GM18498 (cell line): ENCODE results near the gene CACNA1F.
A peak's percentile ranks its signal among the peaks of the same experiment; 100 is the strongest.

Experiments
- ATAC-seq: cut with Tn5 transposase; IDR thresholded peaks from one replicate; pipeline ENCODE4 v1.9.1; 2021; ENCODE audit warnings: mild to moderate bottlenecking, moderate library complexity; ENCODE audit not compliant: unreplicated experiment

CACNA1F gene

DNA sequence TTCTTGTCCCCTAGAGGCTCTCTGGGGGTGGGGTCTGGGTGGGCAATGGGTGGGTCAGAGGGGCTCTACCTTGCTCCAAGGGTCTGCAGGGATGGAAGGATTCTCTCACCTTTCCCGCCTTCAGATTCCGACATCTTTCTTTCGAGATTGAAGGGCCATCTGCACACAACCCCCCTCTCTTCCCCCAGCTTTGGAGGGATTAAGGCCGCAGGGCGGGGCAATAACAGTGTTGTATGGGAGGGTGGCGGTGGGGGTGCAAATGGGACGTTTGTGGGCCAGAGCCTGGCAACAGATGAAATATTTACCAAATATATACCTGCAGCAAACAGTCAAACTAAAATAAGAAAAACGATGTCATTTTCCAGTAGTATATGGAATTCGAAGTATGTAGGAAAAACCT, at the start of gene CACNA1F:
TSS of gene CACNA1F (minus strand) at position 165 of the 400 bp plus-strand sequence. CDS start at position 134, 31 bp downstream.
- ATAC-seq, result no peak

DNA sequence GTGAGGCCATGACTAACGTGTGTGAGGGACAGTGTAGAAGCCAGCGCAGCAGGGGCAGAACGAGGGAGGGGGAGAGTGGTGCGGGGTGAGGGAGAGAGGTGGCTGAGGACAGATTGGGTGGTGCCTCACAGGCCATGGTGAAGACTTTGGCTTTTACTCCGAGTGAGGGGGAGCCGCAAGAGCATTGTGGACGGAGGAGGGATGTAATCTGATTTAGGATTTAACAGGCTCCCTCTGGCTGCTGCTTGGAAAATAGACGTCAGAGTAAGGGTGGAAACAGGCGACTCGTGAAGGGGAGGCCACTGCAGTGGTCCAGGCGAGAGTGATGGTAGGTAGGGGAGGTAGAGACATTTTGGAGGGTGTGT, 49.5 kb upstream of the CACNA1F start:
- ATAC-seq, result no peak

DNA sequence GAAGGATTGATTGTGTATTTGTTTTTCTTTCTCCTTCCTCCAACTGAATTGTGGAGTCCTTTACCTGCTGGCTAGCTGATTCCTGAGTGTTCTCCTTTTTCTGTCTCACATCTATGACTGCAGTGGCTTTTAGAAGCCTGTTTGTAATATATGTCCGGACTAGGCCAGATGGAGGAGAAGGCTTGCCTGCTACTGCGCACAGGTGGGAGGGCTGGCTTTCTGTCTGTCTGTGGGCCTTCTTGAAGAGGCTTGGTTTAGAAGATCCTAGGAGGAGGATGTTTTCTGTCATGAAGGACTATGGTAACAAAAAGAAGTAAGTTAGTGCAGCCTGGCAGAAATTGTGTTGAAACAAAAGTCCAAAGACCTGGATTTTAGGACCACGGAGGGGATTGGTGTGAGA, 44.9 kb upstream of the CACNA1F start:
- no peak for ATAC-seq

DNA sequence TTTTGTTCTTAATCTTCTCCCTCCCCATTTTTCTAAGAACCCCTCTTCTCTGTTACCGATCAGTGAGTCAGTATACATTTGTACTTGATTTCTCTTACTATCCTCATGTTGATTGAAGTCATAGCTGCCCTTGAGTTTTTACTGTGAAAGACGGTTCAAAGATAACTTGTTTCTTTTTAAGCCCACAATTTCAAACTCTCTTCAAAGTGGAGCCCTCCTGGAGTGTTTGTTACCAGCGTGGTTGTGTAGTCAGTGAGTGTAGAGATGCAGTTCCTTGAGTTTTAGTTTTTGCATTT, 44.3 kb upstream of the CACNA1F start:
- ATAC-seq, result no peak

DNA sequence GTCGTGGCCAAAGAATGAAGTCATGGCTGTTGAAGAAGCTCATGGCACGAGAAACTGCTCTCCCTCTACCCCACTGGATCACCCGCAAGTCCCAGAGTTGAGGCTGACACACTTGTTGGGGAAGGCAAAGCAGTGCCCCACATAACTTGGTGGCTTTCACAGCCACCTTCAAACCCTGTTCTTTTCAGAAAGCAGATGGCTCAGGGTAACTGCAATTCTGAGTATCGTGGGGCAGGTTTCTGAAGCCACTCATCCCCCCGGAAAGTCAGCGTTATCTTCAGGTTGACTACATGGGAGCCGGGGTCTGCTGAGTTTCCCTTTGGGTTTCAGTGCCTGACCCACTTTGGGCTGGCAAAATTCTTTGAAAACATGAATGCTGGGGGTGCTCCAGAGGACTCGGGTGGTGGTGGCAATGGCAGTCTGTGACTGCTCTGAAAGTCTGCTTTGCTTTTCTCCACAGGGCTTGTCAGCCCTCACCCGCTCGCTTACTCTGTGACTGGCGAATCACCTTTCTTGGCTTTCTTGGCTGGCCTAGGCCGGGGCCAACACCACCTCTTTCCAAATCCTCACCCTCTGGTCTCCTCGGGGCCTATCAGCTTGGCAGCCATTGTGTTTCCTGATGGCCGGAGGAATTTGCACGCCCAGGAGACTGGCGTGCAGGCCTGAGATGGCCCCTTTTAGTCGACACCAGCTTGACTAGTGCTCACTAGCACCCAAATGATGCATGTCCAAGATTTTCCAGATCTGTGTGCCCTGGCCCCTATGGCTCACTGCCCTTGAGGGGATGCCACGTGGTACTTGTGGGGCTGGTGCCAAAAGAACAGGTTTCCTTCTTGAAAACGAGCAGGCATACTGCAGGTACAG, 43.8 kb upstream of the CACNA1F start:
- no peak for ATAC-seq

DNA sequence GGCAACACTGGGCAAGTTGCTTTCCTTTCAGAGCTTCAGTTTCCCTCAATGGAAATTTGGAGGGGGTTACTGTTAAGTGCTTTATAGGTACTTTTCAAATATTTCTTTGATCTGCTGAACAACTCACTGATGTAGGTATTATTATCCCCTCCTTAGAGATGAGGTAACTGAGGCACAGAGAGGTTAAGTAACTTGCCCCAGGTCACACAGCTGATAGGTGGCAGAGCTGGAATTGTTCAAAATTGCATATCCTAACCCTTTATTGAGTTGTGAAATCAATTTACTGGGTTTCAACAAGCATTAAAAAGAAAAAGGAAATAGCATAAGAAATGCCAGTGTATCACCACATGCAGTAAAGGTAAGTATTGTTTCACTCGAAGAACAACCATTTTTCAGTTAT, 43.1 kb upstream of the CACNA1F start:
- ATAC-seq, result no peak

DNA sequence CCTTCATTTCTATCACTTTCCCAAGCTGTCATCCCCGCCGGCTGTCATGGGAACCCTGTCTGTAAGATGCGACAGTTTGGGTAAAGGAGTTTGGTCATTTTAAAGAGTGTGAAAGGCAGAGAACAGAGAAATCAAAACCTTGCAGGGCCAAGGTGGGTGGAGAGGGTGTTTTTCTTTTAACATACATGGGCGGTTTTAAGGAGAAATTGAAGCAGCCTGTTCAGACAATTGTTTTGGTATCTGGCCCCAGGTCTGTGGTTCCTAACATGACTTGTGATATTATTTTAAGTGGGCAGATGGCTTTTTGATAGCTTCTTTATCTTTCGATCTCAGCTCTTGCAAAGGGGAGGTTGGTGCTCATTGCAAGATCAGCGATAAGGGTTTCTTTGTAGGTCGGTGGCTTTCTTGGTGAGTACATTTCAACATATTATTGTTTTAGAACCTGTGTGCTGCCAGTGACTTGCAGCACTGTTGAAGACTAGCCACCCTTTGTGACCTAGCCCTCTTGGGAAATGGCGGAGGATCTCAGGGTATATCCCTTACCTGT, 40.1 kb upstream of the CACNA1F start:
- ATAC-seq, result no peak

DNA sequence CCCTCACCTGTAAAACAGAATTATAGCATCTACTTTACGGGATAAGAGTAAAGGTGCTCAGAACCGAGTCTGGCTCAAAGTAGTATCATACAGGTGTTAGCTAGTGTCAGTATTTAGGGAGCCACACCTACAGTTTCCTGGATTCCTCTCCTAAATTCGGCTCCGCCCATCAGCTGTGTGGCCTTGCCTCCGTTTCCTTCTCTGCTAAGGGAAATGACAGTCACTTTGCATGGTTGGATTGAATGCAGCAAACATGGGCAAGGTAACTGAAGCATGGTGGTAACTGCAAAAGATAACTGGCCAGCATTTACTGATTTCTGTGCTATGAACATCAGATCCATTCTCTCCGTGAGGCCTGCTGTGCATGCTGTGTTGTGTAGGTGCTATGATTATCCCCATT, 39.3 kb upstream of the CACNA1F start:
- no peak for ATAC-seq

DNA sequence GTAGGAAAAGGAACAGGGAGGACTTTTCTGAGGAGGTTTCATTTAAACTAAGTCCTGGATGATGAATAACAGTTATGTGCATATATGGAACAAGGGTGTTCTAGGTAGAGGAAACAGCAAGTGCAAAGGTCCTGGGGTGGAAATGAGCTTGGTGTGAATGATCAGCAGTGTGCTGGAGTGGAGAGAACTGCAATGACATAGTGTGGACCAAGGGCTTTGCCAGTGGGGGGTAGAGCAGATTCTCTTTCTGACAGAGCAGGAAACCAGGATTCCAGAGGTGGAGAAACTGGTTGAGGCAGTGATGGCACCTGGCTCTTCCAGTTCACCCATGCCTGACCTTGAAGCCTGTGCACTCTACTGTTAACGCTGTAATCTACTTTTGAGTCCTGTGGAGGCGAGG, 38.2 kb upstream of the CACNA1F start:
- no peak for ATAC-seq

DNA sequence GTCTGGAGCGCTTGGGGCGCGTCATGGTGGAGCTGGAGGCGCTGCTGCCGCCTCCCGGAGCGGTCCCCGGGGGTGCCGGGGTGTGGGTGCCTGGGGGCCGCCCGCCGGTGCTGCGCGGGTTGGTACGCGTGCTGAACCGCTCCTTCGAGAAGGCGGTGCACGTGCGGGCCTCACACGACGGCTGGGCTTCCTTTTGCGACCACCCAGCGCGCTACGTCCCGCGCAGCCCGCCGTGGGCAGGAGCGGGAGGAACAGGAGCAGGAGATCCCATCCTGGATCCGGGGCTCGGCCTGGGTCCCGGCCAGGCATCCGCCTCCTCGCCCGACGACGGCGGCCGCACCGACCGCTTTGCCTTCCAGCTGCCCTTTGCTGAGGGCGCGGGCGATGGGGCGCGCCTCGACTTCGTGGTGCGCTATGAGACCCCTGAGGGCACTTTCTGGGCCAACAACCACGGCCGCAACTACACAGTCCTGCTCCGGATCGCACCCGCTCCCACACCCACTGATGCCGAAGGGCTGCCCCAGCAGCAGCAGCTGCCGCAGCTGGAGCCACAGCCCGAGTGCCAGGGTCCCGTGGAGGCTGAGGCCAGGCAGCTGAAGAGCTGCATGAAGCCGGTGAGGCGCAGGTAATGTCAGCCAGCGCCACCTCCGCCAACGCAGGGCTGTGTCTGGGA, 37.2 kb upstream of the CACNA1F start:
- no peak for ATAC-seq

DNA sequence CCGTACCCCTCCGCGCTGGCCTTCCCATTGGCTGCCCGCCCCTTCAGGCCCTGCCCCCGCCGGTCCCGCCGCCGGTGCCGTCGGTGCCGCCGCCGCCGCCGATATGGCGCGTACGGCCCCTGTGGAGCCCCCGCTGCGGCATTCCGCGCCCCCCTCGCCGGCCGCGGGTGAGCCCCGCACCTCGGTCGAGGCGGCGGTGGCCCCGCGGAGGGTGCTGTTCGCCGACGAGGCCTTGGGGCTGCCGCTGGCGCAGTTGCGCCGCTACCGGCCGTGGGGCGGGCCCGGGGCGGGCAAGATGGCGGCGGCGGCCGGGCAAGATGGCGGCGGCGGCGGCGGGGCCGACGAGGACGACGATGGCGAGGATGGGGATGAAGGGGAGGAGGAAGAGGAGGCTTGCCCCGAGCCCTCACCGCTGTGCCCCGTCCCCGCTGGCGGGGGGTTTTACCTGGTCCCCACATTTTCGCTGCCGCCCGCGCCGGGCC, 36.7 kb upstream of the CACNA1F start, which contains the start of gene PPP1R3F:
TSS of gene PPP1R3F (plus strand) at position 27 of the 482 bp plus-strand sequence. CDS start at position 104, 77 bp downstream.
- ATAC-seq, result peak; percentile 29

DNA sequence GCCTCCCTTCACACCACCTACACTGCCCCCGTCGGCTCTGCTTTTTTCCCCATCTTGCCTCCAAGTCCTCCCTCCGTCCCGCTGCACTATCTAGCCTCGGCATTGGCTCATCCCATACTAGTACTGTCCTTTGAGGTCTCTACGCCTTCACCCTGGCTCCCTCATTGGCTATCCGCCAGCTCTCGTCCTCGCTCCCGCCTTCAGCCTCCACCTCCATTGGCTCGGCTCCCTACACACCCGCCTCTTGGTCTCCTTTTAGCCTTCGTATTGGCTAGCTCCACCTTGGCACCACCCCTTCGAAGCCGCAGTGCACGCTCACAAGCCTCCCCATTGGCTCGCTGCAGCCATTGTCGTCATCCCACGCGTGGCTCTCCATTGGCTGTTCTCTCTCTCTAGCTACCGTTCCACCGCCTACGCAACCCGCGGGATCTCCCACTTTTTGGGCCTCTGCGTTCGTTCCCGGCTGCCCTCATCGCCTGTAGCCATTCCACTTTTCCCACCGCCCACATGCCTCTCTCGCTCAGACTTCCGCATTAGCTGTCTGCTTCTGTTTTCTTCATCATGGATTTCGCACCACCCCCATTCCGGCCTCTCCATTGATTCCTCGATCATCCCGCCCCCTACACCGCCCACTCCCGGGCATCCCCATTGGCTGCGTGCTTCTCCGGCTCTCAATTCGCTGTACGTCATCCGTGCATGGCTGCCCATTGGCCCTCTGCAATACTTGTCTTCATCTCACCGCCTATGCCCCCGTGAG, 36.0 kb upstream of the CACNA1F start:
- ATAC-seq, result peak; percentile 84

DNA sequence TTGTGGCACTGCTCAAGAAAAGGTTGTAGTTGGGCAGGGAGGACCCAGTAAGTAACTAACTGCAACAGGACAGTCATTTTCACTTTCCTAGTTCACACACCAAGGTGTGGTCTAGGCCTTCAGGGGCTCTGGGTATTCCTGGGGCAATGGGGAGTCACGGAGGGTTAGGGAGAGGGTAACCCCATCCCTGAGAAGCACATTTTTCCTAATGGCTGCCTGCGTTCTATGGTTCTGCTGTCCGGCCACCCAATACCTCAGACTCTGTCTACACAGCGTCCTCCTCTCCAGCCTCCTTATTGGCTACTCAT, 35.5 kb upstream of the CACNA1F start:
- no peak for ATAC-seq

DNA sequence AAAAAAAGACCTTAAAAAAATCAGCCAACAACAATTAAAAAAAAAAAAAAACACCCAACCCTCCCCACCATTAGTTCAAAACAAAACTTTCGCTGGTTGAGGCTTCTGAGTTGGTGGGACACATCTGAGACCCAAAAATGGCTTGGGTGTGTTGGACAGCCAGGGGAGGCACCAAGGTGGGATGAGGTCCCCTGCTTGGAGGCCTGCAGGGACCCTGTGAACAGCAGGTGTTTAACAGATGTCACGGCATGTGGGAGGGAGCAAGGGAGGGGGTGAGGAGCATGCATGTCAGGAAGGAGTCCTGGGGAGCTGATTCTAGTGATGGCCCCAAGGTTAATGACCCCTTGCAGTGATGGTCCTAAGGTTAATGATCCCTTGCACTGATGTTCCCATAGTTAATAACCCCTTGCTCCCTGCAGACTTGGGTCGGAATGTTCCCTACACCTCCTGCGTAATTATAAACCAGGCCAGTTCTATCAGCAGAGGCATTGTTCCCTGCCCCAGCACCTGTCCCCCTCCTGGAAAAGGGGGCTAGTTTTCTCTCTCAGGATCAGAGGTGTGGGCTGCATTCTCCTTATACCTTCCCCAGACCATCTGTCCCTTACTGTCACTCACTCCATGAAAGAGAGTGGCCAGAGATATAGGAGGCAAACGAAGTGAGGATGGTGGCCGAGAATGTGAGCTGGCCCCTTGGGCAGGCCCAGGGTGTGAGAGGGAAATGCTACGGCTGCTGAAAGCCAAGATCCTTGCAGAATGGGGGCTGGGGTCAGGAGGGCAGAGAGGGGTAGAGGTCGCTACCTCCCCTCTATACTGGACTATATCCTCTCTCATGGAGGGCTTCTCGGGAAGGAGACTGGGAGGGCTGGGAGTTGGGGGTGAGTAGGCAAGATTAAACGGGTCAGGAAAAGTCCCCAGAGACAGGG, 33.6 kb upstream of the CACNA1F start:
- ATAC-seq, result no peak

DNA sequence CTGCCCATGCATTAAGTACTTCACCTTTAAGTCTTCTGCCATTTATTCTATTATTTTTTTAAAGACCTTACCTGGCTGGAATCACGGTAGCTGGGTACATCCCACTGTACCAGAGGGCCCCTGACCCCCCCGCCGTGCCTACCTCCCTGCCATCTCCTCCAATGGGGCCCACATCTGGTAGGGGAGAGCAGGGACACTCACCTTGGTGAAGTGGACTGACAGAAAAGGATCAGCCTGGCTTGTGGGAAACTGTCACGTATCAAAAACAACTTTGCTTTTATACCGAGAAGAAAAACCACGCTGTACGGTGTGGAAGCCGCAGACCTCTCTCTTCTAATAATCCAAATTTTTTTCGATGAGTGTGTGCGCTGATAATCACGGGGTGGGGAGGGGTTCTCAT, 31.3 kb upstream of the CACNA1F start, which contains the start of gene FOXP3:
TSS of gene FOXP3 (minus strand) at position 251 of the 400 bp plus-strand sequence. CDS start 6,205 bp downstream, outside the sequence.
- ATAC-seq, result no peak

DNA sequence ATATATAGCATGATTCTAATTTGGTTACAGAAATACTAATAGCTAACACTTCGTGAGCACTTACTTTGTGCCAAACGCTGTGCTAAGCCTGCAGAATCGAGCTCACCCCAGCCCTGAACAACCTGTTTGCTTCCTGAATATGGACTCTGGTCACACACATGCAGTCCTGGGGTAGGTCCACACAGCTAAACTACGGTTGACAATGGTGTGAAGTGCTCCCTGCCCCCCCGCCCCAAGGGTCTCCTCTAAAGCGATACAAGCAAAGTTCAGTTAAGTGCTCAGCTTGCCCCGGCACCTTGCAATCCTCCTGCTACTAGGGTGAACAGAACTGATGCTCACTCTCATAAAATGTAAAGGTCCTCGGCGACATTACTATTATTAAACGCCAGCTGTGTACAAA, 30.5 kb upstream of the CACNA1F start:
- no peak for ATAC-seq

DNA sequence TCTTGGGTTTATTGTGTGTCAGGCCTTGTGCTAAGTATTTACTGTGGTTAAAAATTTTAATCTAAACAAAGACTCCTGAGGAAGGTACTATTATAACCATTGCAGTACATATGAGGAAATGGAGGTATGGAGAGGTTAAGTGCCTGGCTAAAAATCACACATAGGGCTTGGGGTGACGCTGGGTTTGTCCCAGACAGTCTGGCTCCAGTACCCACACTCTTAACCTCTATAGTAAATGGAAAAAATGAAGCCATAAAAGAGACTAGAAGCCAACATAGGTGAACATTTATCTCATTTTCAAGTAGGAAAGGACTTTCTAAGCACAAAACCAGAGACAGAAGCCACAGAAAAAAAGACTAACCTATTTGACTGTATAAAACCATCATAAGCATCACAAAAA, 29.5 kb upstream of the CACNA1F start:
- no peak for ATAC-seq

DNA sequence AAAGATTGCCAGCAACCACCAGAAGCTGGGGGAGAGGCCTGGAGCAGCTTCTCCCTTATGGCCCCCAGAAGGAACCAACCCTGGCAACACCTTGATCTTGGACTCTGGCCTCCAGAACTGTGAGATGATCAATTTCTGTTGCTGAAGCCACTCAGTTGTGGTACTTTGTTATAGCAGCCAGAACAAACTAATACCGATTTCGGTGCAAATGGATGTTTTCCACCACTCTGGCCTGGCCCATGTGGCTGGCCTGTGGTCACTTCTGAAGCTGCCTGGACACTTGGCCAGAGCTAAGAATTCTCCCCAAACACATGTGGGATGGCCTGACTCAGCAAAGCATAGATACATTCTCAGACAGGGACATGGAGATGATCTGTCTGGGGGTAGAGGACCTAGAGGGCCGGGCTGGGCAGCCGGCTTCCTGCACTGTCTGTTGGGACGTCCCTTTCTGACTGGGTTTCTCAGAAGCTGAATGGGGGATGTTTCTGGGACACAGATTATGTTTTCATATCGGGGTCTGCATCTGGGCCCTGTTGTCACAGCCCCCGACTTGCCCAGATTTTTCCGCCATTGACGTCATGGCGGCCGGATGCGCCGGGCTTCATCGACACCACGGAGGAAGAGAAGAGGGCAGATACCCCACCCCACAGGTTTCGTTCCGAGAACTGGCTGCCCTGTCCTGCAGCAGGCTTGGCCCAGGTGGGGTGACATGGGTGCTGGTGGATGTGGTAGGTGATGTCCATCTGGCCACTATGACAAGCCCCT, 27.3 kb upstream of the CACNA1F start:
- no peak for ATAC-seq

DNA sequence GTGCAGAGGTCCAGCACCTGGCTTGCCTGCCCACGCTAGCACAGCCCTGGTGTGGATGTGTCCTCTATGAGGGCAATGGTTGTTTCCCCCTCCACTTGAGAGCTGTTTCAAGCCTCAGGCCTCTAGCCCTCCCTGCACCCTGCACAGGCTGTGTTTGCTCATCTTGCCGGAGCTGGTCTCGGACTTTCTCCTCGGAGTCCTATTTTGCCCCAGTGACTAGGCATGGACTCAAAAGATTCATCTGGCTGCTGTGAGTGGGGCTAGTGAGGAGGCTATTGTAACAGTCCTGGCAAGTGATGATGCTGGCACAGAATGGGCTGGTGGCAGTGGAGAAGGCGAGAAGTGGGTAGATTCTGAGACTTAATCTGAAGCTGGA, 25.6 kb upstream of the CACNA1F start:
- no peak for ATAC-seq
